NCI-H510A (cell line): ENCODE measurements around the gene QRFPR.
"Not testable (repeated sequence)": the region's sequence is repeated elsewhere in the genome, so short reads cannot be mapped to it uniquely, and the experiment has no call there.

Experiments
- DNase-seq: peaks from one replicate; lab custom pipeline; 2025; lab: John Stamatoyannopoulos, UW

QRFPR gene

DNA sequence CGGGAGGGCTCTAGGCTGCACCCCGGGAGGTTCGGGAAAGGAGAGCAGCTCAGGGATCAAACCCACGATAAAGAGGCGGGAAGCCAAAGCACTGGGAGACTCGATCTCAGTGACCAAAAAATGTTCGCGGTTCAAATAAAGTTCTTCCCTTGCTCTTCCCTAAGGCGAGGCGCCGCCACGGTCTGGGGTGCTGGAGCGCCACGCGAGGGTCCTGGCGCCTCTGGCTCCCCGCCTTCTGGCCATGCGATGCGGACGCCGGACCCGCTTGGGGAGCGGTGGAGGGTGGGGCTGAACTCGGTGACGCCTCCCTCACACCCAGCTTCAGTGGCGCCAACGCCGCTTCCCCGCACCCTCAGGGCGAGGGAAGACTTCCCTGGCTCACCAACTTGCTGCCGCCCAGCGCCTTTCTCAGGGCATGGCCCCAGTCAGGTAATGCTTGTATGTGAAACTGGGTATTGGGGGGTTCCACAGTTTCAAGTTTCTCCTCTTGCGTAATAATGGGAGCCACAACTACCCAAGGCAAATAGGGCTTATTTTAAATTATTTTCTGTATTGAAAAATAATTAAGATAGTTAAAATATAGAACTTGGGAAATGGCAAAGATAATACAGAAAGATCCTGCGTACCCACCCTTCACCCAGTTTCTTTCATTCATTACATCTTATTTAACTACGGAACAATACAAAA is at the start of gene QRFPR:
QRFPR (minus strand) TSS at position 243 of the 687 bp plus-strand sequence. CDS start 371 bp downstream, outside the sequence.
- DNase-seq = peak; percentile 14

DNA sequence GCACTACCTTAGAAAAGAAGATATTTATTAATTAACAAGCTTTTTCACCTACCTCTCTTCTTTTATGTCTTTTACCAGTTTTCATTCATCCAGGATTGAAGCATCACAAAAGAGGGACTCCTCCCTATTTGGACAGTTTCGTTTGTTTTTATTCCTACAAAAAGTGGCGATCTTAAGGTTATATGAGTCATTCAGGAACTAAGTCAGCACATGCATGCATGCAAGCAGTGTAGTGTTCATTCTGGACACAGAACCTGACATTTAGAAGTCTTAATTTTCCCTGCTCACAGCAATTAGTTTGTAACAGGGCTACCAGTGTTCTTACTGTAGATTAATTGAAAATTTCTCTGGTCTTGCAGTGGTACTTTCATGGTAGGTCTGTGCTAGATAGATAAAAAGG is 47.9 kb upstream of the QRFPR start:
- DNase-seq = no peak

- DNase-seq = no peak
These were observed 40.8 kb upstream of the QRFPR start for GRCh38 chr4:121421594-121421993.

GRCh38 chr4:121411151-121411744 is 30.4 kb upstream of the QRFPR start:
- DNase-seq = no peak

GRCh38 chr4:121408567-121408966 is 27.7 kb upstream of the QRFPR start:
- not testable (repeated sequence) for DNase-seq

GRCh38 chr4:121400632-121401031 is 19.8 kb upstream of the QRFPR start:
- no peak for DNase-seq

DNA sequence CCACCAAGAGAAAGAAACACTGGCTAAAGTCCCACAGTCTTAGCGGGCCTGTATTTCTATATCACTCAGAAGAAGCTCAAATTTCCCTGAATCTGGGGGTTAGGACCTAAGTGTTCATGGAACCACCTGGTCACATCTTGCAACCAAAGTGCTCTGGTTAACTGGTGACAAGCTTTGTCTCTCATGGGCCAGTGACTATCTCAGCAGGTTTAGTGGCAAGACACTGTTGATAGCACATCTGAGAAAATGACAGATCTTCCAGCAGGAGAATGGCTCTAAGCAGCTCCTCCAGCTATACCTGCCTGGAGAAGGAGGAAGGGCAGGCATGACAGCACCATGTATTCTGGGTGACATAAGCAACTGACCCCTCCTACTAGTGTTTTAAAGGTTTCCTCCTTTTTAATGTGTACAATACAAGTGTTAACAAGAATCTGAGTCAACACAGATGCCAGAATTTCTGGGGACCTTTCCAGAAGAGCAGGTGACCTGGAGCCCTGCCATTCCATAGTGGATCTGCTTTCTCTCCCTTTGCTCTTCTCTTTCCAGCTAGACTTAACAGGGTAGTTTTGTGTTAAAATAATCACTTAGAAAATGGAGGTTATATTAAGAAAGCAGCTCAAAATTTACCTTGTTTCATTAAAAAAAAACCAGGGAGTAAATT is 17.3 kb upstream of the QRFPR start:
- DNase-seq = no peak

- no peak for DNase-seq
These were observed 16.6 kb upstream of the QRFPR start for GRCh38 chr4:121397434-121397833.

GRCh38 chr4:121392426-121393086 is 11.7 kb upstream of the QRFPR start:
- no peak for DNase-seq

DNA sequence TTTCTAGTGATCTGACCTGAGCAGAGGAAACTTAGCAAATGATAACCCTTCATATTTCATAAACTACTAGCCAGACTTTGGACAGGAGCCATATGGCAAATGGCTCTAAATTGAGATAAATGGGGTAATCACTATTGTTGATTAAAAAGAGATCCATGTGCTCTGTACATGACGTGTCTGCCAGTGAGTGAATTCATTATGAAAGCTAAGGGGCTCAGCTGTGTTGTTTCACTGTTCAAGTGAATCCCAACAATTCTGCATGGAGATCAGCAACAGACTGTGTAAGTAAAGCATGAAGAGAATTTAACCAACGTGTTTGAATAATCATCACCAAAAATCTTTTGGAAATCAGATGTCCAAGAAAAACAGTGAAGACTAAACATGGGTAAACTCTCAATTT is 9.5 kb upstream of the QRFPR start:
- no peak for DNase-seq

- no peak for DNase-seq
These were observed 1.5 kb downstream of the QRFPR start for GRCh38 chr4:121379276-121379675.

DNA sequence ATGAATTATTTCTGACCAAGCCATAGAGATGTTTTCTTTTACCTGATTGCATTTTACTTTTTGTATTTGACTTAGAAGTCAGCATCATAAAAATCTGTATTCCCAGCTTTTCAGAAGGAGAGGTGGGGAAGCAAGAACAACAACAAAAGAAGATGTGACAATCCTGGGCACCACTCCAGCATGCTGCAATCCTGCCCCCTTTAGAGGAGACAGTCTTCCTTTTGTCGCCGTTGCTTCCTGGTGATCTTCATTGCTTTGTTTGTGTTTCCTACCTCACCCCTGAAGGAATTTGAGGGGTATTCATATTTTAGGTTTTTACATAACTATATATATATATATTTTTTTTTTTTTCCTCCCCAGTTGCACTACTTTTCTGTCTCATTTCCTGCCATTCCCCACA is 3.7 kb downstream of the QRFPR start:
- no peak for DNase-seq

- DNase-seq = no peak
These were observed 4.3 kb downstream of the QRFPR start for GRCh38 chr4:121376556-121376955.

GRCh38 chr4:121376097-121376496 is 4.7 kb downstream of the QRFPR start:
- DNase-seq = no peak

GRCh38 chr4:121375262-121375661 is 5.6 kb downstream of the QRFPR start:
- no peak for DNase-seq

GRCh38 chr4:121373841-121374240 is 7.0 kb downstream of the QRFPR start:
- no peak for DNase-seq

- DNase-seq = no peak
These were observed 10.0 kb downstream of the QRFPR start for GRCh38 chr4:121370729-121371325.

DNA sequence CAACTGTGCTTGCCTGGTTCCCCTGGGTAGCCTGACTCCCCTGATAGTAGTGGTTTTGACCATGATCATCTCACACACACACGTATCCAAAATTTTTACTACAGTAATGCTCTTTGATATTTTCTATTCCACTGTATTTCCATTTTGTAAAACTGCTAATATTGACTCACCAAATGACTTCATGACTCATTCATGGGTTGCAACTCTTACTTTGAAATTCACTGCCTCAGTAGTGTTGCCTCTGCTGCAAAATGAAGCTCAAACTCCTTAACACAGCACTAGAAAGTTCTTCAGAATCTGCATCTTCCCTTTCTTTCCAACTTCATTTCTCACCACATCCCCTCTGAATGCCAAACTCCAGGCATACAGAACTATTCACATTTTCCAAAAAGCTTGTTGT is 20.3 kb downstream of the QRFPR start:
- DNase-seq = no peak

- no peak for DNase-seq
These were observed 22.3 kb downstream of the QRFPR start for GRCh38 chr4:121358473-121358872.

GRCh38 chr4:121353213-121353612 is 27.6 kb downstream of the QRFPR start:
- no peak for DNase-seq

- DNase-seq = no peak
These were observed 36.7 kb downstream of the QRFPR start for GRCh38 chr4:121344098-121344497.

DNA sequence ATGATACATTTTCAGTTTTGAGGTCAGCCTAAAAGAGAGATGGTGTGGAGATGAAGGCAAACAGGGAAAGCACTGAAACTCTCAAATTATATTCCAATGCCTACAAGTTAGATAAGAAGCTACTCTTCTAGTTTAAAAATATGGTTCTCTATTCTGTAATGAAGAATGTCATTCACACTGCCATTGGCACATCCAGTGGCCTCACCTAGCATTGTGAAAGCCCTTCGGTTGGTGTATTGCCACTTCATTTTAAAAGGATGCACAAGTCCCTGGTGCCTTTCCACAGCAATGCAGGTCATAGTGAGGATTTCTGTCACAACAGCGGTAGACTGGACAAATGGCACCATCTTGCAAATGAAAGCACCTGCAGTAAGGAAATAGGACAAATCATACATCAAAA is 40.6 kb downstream of the QRFPR start:
- no peak for DNase-seq
